Adrenal gland (tissue), 5 donors: ENCODE measurements around the gene ART1.

Experiments used
- POLR2A ChIP-seq, 2 donors: fragments of 450-650 bp; IDR thresholded peaks; one replicate each; pipeline ENCODE4 v1.6.1; 2017; ENCODE audit warnings: antibody characterized with exemption in 2 of 2, mild to moderate bottlenecking in 2 of 2, moderate library complexity in 1 of 2
- TF ChIP-seq, protein P1 (sequence below), 6 experiments: fragments of 450-650 bp in 4 of 6; fragments of 200-600 bp in 2 of 6; sonication (generic) in 1 of 6; IDR thresholded peaks; 1 replicate in 5 of 6; 2 replicates in 1 of 6; pipeline versions ENCODE4 v1.5.1 to v1.8.0; 2016 to 2021; ENCODE audit warnings: antibody characterized with exemption in 6 of 6, mild to moderate bottlenecking in 2 of 6, moderate library complexity in 1 of 6
- donor health status: DM: no; HTN: no; CAD: no.

DNA sequence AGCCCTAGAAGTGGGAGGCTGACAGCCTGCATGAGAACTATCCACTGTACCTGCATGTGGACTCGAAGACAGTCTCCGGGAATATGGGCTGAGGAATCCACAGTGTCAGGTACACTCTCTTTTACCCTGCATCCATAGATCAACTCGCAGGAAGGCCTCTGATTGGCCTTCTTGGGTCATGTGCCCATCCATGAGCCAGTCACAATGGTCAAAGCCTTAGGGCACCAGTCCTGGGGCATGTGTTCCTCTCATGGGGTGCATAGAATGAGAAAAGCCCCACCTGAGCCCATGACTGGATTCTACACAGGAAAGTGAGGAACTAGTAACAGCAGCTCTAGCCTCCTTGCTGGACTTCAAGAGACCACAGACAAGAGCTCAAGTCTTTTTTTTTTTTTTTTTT lies 10.6 kb downstream of the ART1 start:
- TF ChIP-seq, protein P1, sequence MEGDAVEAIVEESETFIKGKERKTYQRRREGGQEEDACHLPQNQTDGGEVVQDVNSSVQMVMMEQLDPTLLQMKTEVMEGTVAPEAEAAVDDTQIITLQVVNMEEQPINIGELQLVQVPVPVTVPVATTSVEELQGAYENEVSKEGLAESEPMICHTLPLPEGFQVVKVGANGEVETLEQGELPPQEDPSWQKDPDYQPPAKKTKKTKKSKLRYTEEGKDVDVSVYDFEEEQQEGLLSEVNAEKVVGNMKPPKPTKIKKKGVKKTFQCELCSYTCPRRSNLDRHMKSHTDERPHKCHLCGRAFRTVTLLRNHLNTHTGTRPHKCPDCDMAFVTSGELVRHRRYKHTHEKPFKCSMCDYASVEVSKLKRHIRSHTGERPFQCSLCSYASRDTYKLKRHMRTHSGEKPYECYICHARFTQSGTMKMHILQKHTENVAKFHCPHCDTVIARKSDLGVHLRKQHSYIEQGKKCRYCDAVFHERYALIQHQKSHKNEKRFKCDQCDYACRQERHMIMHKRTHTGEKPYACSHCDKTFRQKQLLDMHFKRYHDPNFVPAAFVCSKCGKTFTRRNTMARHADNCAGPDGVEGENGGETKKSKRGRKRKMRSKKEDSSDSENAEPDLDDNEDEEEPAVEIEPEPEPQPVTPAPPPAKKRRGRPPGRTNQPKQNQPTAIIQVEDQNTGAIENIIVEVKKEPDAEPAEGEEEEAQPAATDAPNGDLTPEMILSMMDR (IDR thresholded peaks at IDR 0.05) = no peak
- no peak for TF ChIP-seq POLR2A (IDR thresholded peaks at IDR 0.05)
